ENCODE data around the gene ST8SIA5. TPM values are rescaled to one million over a fixed set of nuclear protein-coding genes. Genes with fewer than 3 reads are reported as not detected.

ST8SIA5 gene
- total RNA-seq, 2 experiments from 2014 or later = 0.08 TPM; not detected in 1

- Mint-ChIP-seq H3K4me1 (ENCODE audit: low read depth) (no peaks in the 10 kb centered on the region), H3K27ac (no peak overlapping the region), H3K27me3 (no peaks in the 10 kb centered on the region), H3K9me3 (no peaks in the 10 kb centered on the region), H3K36me3 (ENCODE audit: low read depth) (no peaks in the 10 kb centered on the region), H3K4me3 (no peak overlapping the region)
- Histone ChIP-seq H3K4me3 (ENCODE audit: low read length) (no peak overlapping the region), H3K36me3 (ENCODE audit: insufficient read depth, low read length) (no peaks in the 10 kb centered on the region), H3K4me1 (ENCODE audit: insufficient read depth, low read length) (no peaks in the 10 kb centered on the region), H3K27me3 (ENCODE audit: control insufficient read depth in 1 of 2, insufficient read depth in 2 of 2, low read length in 2 of 2) (no peaks in the 10 kb centered on the region), H3K27ac (ENCODE audit: low read depth in 1 of 2, low read length in 2 of 2) (no peak overlapping the region), H3K9me3 (ENCODE audit: control insufficient read depth in 1 of 2, insufficient read depth in 1 of 2, low read length in 2 of 2) (no peaks in the 10 kb centered on the region)
- no peak for TF ChIP-seq CTCF (IDR thresholded peaks at IDR 0.05)
- intact Hi-C loops (cut with DNase I, micrococcal nuclease) = no loop called here
- ATAC-seq (ENCODE audit: poor library complexity) (no peak), DNase-seq (no peak)
- ChIA-PET CTCF (no interaction called here), POLR2A (no interaction called here)
These were observed 70.7 kb downstream of the ST8SIA5 start for GRCh38 chr18:46686186-46686585.

GRCh38 chr18:46683252-46683651 lies 73.6 kb downstream of the ST8SIA5 start:
- Mint-ChIP-seq H3K9me3 (no peaks in the 10 kb centered on the region), H3K27me3 (no peaks in the 10 kb centered on the region), H3K4me3 (no peak overlapping the region), H3K27ac (no peak overlapping the region), H3K4me1 (ENCODE audit: low read depth) (no peaks in the 10 kb centered on the region), H3K36me3 (ENCODE audit: low read depth) (no peaks in the 10 kb centered on the region)
- ChIA-PET CTCF (no interaction called here), POLR2A (no interaction called here)
- intact Hi-C loops (cut with DNase I, micrococcal nuclease) = no loop called here
- H3K36me3 ChIP-seq (ENCODE audit: insufficient read depth, low read length) = no peaks in the 10 kb centered on the region
- no peak for TF ChIP-seq CTCF (IDR thresholded peaks at IDR 0.05)
- H3K4me3 ChIP-seq (ENCODE audit: low read length) = no peak overlapping the region
- H3K4me1 ChIP-seq (ENCODE audit: insufficient read depth, low read length) = no peaks in the 10 kb centered on the region
- DNase-seq (no peak), ATAC-seq (ENCODE audit: poor library complexity) (no peak)
- H3K27ac ChIP-seq (ENCODE audit: low read depth in 1 of 2, low read length in 2 of 2) = no peak overlapping the region
- no peaks in the 10 kb centered on the region for H3K27me3 ChIP-seq (ENCODE audit: control insufficient read depth in 1 of 2, insufficient read depth in 2 of 2, low read length in 2 of 2)
- H3K9me3 ChIP-seq (ENCODE audit: control insufficient read depth in 1 of 2, insufficient read depth in 1 of 2, low read length in 2 of 2) = peaks cover 0 to 9% of the 10 kb centered on the region in 2 experiments

- H3K27me3 Mint-ChIP-seq = no peaks in the 10 kb centered on the region
- TF ChIP-seq CTCF (IDR thresholded peaks at IDR 0.05) = no peak
- POLR2A ChIA-PET = no interaction called here
- H3K9me3 Mint-ChIP-seq = no peaks in the 10 kb centered on the region
- intact Hi-C loops (cut with DNase I, micrococcal nuclease) = no loop called here
- H3K4me3 Mint-ChIP-seq = no peak overlapping the region
- Histone ChIP-seq H3K9me3 (ENCODE audit: control insufficient read depth in 1 of 2, insufficient read depth in 1 of 2, low read length in 2 of 2) (peaks cover 0 to 9% of the 10 kb centered on the region in 2 experiments), H3K4me1 (ENCODE audit: insufficient read depth, low read length) (no peaks in the 10 kb centered on the region), H3K27ac (ENCODE audit: low read depth in 1 of 2, low read length in 2 of 2) (no peak overlapping the region), H3K27me3 (ENCODE audit: control insufficient read depth in 1 of 2, insufficient read depth in 2 of 2, low read length in 2 of 2) (no peaks in the 10 kb centered on the region), H3K4me3 (ENCODE audit: low read length) (no peak overlapping the region), H3K36me3 (ENCODE audit: insufficient read depth, low read length) (no peaks in the 10 kb centered on the region)
- H3K36me3 Mint-ChIP-seq (ENCODE audit: low read depth) = no peaks in the 10 kb centered on the region
- no peak overlapping the region for H3K27ac Mint-ChIP-seq
- ATAC-seq (ENCODE audit: poor library complexity) = no peak
- CTCF ChIA-PET = no interaction called here
- no peaks in the 10 kb centered on the region for H3K4me1 Mint-ChIP-seq (ENCODE audit: low read depth)
- DNase-seq = no peak
These were observed 75.8 kb downstream of the ST8SIA5 start for GRCh38 chr18:46680784-46681695.
